HG03066 (cell line): ENCODE data around the gene FANCG.

Experiments
- ATAC-seq: cut with Tn5 transposase; IDR thresholded peaks from one replicate; pipeline ENCODE4 v1.9.1; 2021; ENCODE audit warnings: low read depth; ENCODE audit not compliant: unreplicated experiment

Gene FANCG

GRCh38 chr9:35027374-35027773, 52.4 kb downstream of the FANCG start:
- ATAC-seq = no peak

DNA sequence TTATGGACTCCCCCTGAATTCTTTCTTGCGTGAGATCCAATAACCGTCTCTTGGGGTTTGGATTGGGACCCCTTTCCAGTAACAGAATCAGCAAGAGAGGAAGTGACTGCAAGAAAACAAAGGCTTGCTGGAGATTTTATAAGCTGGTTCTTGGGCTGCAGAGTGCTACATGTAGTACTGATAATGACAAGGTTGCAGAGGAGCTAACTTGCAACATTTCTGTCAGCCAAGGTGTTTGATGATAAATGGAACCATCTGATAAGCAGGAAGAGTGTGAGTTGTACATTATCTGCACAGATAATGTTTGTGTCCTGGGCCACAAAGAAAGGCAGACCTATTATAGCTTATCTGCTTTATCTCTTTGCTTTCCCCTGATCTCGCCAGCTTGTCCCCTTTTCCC, 53.1 kb downstream of the FANCG start:
- ATAC-seq = no peak
